HG03066 (cell line): ENCODE measurements around the gene ZNF423.
A peak's percentile ranks its signal among the peaks of the same experiment; 100 is the strongest.
"Not testable (repeated sequence)": the region's sequence is repeated elsewhere in the genome, so short reads cannot be mapped to it uniquely, and the experiment has no call there.

Experiments
- ATAC-seq: cut with Tn5 transposase; IDR thresholded peaks from one replicate; pipeline ENCODE4 v1.9.1; 2021; ENCODE audit warnings: low read depth; ENCODE audit not compliant: unreplicated experiment

Gene ZNF423

DNA sequence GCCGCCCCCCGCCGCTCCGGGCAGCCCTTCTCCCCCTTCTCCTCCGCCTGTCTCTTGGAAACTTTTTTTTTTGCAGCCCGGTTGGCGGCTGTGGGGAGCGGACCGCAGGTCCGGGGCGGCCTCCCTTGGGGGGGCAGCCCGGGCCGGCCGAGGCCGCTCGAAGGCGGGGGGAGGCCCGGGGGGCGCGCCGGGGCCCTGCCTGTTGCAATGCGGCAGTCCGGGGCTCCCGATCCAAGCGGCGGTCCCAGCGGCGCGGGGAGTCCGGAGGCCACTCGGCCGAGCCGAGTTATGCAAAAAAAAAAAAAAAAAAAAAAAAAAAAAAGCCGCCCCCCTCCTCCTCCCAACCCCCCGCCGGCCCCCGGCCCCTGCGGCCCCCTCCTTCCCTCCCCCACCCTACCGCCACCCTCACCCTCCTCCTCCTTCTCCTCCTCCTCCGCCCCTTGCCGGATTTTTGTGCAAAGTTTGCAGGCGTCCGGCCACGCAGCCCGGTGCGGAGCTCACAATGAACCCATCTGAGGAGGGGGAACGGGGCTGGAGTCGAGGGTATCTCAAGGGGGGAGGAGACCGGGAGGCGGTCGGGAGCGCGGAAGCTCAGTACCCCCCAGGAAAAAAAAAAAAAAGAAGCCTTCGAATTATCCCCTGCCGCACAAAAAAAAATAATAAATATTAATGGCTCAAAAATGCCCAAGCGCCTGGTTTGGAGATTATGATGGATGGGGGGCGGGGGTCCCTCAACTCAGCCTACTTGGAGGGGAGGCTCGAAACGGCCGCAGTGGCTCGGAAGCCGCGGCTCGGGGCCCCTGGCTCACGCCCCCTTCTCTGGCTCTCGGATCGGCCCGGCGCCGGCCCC, at the start of gene ZNF423:
Gene ZNF423, minus strand, starts transcription at position 291 of the 850 bp plus-strand sequence. CDS start 338 bp downstream, outside the sequence.
- peak; percentile 16 for ATAC-seq

GRCh38 chr16:49904348-49905062, 48.6 kb upstream of the ZNF423 start:
- ATAC-seq: no peak

DNA sequence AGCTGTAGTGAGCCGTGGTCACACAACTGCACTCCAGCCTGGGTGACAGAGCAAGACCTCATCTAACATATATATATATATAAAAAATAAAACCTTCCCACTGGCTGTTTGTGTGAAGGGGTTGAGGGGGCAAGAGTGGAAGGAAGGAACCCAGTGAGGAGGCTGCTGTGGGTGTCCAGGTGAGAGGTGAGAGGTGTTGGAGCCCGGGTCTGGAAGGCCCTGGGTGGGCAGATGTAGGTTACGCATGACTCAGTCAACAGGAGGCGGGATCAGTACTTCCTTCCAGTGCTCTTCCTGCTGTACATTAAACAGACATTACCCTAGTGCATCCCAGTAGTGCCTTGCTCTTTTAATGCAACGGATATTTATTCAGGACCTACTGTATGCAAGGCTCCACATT, 47.0 kb upstream of the ZNF423 start:
- ATAC-seq: no peak

DNA sequence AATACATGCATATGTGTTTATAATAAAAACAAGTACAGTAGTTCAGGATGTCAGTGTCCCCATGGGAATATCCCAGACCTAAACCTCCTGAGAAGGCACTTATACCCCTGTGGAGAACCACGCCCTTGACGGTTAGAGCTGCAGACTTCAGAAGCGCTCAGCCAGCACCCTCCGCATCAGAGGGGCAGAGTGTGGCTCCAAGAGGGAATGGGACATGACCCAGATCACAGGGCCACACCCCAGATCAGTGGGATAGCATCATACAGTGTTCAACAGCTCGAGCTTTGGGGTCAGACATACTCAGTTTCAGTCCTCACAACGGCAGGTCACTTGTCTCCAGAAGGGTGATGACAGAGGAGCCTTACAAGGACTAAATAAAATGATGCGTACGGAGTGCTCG, 45.8 kb upstream of the ZNF423 start:
- no peak for ATAC-seq

DNA sequence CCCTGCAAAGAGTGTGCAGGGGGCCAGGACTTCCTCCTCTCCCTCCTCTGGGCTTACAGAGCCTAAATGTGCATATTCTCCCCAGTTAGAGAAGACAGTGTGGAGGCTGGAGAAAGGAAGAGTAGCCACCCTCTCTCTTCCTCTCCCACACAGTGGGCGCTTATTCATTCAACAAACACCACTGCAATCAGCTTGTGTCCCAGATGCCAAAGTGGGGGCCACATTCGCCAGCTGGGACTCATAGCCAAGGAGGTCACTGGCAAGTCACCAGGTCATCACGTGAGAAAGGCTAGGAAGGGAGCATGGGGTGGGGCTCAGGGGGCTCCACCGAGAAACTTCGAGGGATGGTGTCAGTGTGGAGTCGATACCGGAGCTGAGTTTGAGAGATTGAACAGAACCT, 45.0 kb upstream of the ZNF423 start:
- no peak for ATAC-seq

- no peak for ATAC-seq
Measured at GRCh38 chr16:49899991-49900695, 44.2 kb upstream of the ZNF423 start.

GRCh38 chr16:49896447-49896964, 40.6 kb upstream of the ZNF423 start:
- ATAC-seq: no peak

- no peak for ATAC-seq
Measured at GRCh38 chr16:49890876-49891275, 35.0 kb upstream of the ZNF423 start.

DNA sequence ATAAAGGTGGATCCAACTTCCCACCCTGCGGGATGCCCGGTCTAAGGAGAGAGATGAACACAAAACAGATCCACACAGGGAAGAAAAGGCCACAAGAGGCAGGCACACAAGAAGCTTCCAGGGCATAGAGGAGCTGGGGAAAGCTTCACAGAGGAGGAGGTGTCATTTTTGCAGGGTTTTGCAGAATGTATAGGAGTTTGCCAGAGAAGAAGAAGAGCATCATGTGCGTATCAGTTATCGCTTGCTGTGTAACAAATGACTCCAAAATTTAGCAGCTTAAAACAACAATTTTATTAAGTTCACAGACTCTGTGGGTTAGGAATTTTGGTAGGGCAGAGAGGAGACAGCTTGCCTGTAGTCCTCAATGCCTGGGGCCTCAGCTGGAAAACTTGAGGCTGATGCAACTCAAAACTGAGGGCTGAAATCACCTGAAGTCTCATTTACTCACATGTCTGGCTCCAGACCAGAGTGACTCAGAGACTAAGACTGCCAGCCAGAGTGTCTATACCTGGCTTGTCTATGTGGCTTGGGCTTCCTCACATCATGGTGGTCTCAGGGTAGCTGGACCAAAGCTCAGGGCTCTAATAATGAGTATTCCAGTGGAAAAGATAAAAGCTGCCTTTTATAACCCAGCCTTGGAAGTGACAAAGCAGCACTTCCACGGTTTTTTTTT, 33.9 kb upstream of the ZNF423 start:
- ATAC-seq: no peak

DNA sequence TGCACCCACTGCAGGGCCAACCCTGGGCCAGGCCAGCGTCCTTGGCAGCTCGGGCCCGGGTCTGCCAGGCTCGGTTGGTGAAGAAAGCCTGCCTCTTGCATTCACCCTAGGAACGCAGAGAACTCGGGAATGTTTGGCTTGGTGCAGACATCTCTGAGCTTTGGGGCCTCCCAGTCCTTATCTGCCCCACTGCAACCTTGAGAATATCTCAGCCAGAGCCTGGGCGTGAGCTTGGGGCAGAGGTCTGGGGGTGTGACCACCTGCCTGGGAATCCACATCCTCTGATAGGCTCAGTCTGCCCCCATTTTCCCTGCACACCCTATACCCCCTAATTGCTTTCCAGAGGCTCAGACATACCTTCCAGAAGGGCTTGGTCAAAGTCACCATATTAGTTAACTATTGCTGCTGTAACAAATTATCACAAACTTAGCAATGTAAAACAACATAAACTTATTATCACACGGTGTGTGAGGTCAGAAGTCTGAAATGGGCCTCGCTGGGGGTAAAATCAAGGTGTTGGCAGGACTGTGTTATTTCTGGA, 30.7 kb upstream of the ZNF423 start:
- ATAC-seq: no peak

DNA sequence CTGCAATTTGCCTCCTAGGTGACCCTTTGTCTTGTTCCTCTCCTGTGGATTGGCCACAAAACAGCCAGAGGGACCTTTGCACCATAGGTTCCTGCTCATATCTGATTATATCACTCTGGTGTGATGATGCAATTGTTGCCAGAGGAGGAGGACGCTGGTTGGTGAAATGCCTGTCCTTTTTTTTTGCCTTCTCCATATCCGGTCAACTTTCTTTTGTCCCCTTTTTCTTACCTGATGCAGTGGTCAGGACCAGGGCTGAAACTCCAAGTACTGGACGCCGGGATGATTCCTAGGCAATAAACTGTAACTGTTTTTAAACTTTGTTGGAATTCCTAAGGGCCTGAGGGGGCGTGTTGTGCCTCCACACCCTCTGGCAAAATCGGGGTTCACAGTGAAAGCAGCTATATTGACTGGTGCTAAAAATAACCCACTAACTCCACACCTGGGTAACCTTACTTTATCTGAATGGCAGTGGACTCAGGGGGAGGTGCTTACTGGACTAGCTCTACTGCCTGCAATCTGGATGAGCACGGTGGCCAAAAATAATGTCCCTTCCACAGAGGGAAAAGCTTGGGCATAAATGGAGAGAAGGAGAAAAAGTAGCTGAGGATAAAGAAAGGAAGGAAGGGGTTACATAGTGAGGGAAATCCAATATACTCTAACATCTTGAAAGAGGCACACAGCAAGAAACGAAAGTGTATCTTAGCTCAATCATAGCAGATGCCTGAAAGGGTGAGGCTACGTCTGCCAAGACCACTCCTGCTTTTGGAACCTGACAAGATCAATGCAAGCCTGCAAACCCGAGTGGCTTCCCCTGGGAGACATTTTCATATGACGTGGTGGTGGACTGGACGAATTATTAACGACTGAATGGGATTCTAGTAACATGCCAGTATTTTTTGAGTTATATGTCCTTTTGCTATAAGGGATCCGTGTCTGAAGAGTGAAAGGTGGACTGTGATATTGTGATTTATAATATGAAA, 28.4 kb upstream of the ZNF423 start:
- ATAC-seq: no peak

- no peak for ATAC-seq
Measured at GRCh38 chr16:49883076-49884014, 27.4 kb upstream of the ZNF423 start.

GRCh38 chr16:49881890-49882289, 26.0 kb upstream of the ZNF423 start:
- no peak for ATAC-seq

DNA sequence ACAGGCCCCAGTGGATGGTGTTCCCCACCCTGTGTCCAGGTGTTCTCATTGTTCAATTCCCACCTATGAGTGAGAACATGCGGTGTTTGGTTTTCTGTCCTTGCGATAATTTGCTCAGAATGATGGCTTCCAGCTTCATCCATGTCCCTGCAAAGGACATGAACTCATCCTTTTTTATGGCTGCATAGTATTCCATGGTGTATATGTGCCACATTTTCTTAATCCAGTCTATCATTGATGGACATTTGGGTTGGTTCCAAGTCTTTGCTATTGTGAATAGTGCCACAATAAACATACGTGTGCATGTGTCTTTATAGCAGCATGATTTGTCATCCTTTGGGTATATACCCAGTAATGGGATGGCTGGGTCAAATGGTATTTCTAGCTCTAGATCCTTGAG, 22.6 kb upstream of the ZNF423 start:
- not testable (repeated sequence) for ATAC-seq

- no peak for ATAC-seq
Measured at GRCh38 chr16:49876716-49877129, 20.8 kb upstream of the ZNF423 start.

- ATAC-seq: no peak
Measured at GRCh38 chr16:49875806-49876715, 20.1 kb upstream of the ZNF423 start.
